Mesodermal cell (in vitro differentiated cells): ENCODE measurements around the gene ARID5A.

Experiments
- H3K27ac ChIP-seq: 2 replicates; pipeline ENCODE4 v1.7.0; 2013; ENCODE audit warnings: mild to moderate bottlenecking, low read depth, low read length, moderate library complexity; ENCODE audit not compliant: severe bottlenecking
- H3K36me3 ChIP-seq: 2 replicates; pipeline ENCODE4 v1.7.1; 2013; ENCODE audit warnings: mild to moderate bottlenecking, low read length, moderate library complexity; ENCODE audit not compliant: control insufficient read depth, insufficient read depth
- H3K4me1 ChIP-seq: one replicate; pipeline ENCODE4 v1.7.1; 2013; ENCODE audit warnings: mild to moderate bottlenecking, low read length; ENCODE audit not compliant: insufficient read depth, control insufficient read depth, poor library complexity, severe bottlenecking
- H3K4me3 ChIP-seq: 2 replicates; pipeline ENCODE4 v1.7.0; 2013; ENCODE audit warnings: low read length, control low read depth, mild to moderate bottlenecking; ENCODE audit not compliant: insufficient read depth, poor library complexity, severe bottlenecking; ENCODE audit errors: extremely low read depth
- H3K9me3 ChIP-seq: 2 replicates; pipeline ENCODE4 v1.7.1; 2013; ENCODE audit warnings: mild to moderate bottlenecking, low read length, moderate library complexity; ENCODE audit not compliant: control insufficient read depth
- WGBS, 2 experiments: methylation state at CpG; one replicate each; pipeline ENCODE4 v1.1.5; 2013; ENCODE audit warnings: missing lambda C conversion rate in 2 of 2; ENCODE audit not compliant: insufficient coverage in 2 of 2; 5-methylcytosine and 5-hydroxymethylcytosine counted together

ARID5A gene

GRCh38 chr2:96499061-96499960 lies 37.2 kb upstream of the ARID5A start:
- 86 to 90% methylated on average over 11 to 15 of the region's 15 CpGs for whole genome bisulfite sequencing, 2 experiments
- H3K27ac ChIP-seq, result no peak overlapping the region

GRCh38 chr2:96500385-96501066 lies 36.0 kb upstream of the ARID5A start:
- WGBS, 2 experiments, result 95 to 98% methylated on average over 48 to 63 of the region's 64 CpGs
- no peak overlapping the region for H3K4me3 ChIP-seq
- no peaks in the 10 kb centered on the region for H3K9me3 ChIP-seq
- no peak overlapping the region for H3K27ac ChIP-seq
- no peaks in the 10 kb centered on the region for H3K4me1 ChIP-seq
- H3K36me3 ChIP-seq, result no peaks in the 10 kb centered on the region

More at GRCh38 chr2:96499061-96499960, 37.2 kb upstream of the ARID5A start:
- Histone ChIP-seq H3K4me3 (no peak overlapping the region), H3K36me3 (no peaks in the 10 kb centered on the region), H3K4me1 (no peaks in the 10 kb centered on the region), H3K9me3 (no peaks in the 10 kb centered on the region)

DNA sequence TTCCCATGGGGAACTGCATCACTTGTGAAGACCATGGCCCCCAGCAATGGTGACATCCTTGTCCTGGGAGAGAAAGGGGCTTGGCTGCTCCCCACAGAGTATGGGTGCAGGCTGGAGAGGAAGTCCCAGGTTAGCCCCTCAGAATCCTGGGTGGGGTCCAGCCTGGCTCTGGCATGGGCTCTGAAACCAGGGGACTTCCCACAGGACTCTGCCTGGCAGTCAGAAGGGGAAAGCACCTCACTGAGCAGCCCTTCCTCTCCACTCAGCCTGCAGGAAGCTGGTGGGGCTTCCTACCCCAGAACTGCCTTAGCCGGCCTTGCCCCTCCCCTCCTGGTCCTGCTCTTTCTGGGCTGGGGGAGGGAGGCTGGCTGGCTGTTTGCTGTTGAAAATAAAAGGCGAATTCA lies 35.1 kb upstream of the ARID5A start:
- Histone ChIP-seq H3K4me1 (no peaks in the 10 kb centered on the region), H3K4me3 (no peak overlapping the region), H3K9me3 (no peaks in the 10 kb centered on the region), H3K27ac (no peak overlapping the region), H3K36me3 (no peaks in the 10 kb centered on the region)
- 60% methylated on average over 1 of the region's 2 CpGs; no CpG with 5 or more reads in 1 of the 2 experiments for WGBS, 2 experiments

DNA sequence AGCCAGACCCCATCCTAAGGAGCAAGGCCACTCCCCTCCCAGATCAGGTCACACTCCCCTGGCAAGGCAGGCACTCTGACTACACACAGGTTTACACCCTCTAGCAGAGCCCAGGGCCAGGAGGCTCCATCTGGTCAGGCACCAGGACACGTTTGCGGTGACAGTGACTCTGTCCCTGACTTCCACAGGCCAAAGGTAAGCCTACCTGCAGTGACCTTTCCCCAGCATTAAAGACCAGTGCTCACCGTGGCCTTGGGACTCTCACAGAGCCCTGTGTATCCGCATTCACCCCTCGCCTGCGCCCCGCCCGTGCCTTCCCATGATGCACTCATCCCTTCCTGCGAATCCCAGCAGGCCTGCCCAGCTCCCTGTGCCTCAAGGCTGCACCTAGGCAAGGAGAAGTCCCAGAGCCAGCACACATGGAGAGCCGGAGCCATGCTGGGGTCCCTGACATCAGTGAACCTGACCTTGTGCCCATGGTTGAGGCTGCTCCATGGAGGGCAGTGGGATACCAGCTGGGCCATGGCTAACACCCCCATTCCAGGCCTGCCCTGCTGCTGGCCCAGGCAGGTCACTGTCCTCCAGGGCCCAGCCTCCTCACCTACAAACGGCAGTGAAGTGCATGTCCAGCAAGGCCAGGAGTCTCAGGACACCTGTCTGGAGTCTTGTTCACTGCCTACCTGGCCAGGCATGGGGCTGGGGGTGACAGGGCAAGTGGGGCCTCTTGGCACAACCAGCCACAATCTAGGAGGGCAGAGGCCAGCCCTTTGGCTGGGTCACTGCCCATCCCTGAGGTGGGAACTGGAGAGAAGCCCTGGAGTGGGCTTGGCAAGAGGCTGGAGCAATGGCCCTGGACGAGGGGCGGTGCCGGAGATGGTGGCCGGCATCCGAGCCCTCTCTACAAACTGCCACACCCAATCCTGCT lies 34.4 kb upstream of the ARID5A start:
- Histone ChIP-seq H3K4me3 (no peak overlapping the region), H3K36me3 (no peaks in the 10 kb centered on the region), H3K4me1 (no peaks in the 10 kb centered on the region), H3K27ac (no peak overlapping the region), H3K9me3 (no peaks in the 10 kb centered on the region)
- WGBS, 2 experiments, result 88 to 89% methylated on average over 14 to 15 of the region's 16 CpGs

- no peak overlapping the region for H3K27ac ChIP-seq
- WGBS, 2 experiments, result 83 to 88% methylated on average over 8 to 10 of the region's 13 CpGs
- H3K4me1 ChIP-seq, result no peaks in the 10 kb centered on the region
- H3K9me3 ChIP-seq, result no peaks in the 10 kb centered on the region
- H3K36me3 ChIP-seq, result no peaks in the 10 kb centered on the region
- H3K4me3 ChIP-seq, result no peak overlapping the region
Measured at GRCh38 chr2:96502891-96503636, 33.5 kb upstream of the ARID5A start.

DNA sequence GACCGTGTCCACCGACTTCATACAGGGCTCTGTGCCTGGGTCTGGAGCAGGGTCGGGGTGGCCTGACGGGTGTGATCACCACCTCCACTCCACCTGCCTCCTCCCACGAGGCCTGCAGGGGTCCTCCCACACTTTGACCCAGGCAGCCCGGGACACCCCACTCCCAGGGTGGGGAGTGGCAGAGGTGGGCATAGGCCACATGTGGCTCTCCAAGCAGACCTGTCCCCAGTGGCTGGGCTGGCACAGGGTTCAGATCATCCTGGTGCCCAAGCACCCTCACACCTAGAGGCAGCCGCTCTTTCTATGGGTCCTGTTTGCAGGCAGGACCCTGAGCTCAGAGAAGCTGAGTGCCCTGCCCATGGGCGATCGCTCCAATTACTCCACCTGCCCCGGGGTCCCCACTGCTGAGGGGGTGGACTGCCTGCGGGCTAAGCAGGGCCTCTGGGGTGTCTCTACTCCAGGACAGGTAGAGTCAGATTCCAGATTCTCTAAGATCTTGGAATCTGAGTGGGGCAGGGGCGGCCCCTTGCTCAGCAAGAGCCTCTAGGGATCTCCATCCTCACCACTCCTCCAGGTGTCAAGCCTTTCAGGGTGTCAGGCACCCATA lies 32.8 kb upstream of the ARID5A start:
- WGBS, 2 experiments, result 91 to 93% methylated on average over 5 to 8 of the region's 12 CpGs
- Histone ChIP-seq H3K27ac (no peak overlapping the region), H3K36me3 (no peaks in the 10 kb centered on the region), H3K4me1 (no peaks in the 10 kb centered on the region), H3K4me3 (no peak overlapping the region), H3K9me3 (no peaks in the 10 kb centered on the region)

GRCh38 chr2:96505231-96505889 lies 31.2 kb upstream of the ARID5A start, which contains the start of gene NEURL3:
NEURL3 (minus strand) TSS chr2:96505357; CDS start chr2:96505286, 71 bp downstream.
- no peaks in the 10 kb centered on the region for H3K9me3 ChIP-seq
- no peak within 1 kb of the TSS for H3K4me3 ChIP-seq
- no peak within 1 kb of the TSS for H3K27ac ChIP-seq
- no peaks in the 10 kb centered on the region for H3K36me3 ChIP-seq
- 88 to 94% methylated on average over 7 to 9 of the region's 9 CpGs for WGBS, 2 experiments
- H3K4me1 ChIP-seq, result no peaks in the 10 kb centered on the region

DNA sequence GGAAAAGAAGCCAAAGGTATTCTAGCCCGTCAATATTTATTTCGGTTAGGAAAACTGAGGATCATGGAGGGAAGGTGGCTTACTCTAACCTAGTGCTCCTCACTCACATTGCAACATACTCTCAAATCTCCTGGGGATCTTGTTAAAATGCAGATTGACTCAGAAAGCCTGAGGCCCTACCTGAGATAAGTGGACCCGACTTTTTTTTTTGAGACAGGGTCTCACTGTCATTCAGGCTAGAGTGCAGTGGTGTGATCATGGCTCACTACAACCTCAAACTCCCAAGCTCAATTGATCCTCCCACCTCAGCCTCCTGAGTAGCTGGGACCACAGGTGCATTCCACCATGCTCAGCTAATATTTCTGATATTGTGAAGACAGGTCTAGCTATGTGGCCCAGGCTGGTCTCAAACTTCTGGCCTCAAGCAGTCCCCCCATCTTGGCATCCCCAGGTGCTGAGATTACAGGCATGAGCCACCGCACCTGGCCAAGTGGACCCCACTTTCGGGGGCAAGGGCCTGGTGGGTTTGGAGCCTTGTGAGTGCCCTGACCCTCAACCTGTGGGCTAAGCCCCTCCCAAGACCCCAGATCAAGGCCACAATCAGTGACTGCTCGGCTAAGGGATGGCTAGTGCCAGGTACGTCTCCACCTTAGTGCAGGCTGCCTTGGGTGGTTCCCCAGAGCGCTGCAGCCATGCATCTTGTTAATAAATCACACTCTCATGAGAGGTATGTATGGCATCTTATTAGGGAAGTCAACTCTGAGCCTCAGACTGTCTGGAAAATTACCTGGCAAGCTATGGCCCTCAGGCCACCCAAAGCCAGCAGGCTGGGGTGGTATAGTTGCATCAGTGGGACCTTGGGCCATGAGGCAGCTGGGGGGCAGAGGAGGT lies 30.3 kb upstream of the ARID5A start:
- Histone ChIP-seq H3K4me1 (no peaks in the 10 kb centered on the region), H3K4me3 (no peak overlapping the region), H3K27ac (no peak overlapping the region), H3K9me3 (no peaks in the 10 kb centered on the region), H3K36me3 (no peaks in the 10 kb centered on the region)
- WGBS, 2 experiments, result 78 to 94% methylated on average over 2 to 4 of the region's 8 CpGs

GRCh38 chr2:96506907-96507240 lies 29.7 kb upstream of the ARID5A start:
- no peaks in the 10 kb centered on the region for H3K9me3 ChIP-seq
- no peaks in the 10 kb centered on the region for H3K36me3 ChIP-seq
- no peaks in the 10 kb centered on the region for H3K4me1 ChIP-seq
- no peak overlapping the region for H3K4me3 ChIP-seq
- 84 to 91% methylated on average over 4 to 6 of the region's 7 CpGs for WGBS, 2 experiments
- no peak overlapping the region for H3K27ac ChIP-seq
